GM18498 (cell line): ENCODE results near the gene HAT1.

Source experiments
- ATAC-seq: cut with Tn5 transposase; IDR thresholded peaks from one replicate; pipeline ENCODE4 v1.9.1; 2021; ENCODE audit warnings: mild to moderate bottlenecking, moderate library complexity; ENCODE audit not compliant: unreplicated experiment

The HAT1 gene

DNA sequence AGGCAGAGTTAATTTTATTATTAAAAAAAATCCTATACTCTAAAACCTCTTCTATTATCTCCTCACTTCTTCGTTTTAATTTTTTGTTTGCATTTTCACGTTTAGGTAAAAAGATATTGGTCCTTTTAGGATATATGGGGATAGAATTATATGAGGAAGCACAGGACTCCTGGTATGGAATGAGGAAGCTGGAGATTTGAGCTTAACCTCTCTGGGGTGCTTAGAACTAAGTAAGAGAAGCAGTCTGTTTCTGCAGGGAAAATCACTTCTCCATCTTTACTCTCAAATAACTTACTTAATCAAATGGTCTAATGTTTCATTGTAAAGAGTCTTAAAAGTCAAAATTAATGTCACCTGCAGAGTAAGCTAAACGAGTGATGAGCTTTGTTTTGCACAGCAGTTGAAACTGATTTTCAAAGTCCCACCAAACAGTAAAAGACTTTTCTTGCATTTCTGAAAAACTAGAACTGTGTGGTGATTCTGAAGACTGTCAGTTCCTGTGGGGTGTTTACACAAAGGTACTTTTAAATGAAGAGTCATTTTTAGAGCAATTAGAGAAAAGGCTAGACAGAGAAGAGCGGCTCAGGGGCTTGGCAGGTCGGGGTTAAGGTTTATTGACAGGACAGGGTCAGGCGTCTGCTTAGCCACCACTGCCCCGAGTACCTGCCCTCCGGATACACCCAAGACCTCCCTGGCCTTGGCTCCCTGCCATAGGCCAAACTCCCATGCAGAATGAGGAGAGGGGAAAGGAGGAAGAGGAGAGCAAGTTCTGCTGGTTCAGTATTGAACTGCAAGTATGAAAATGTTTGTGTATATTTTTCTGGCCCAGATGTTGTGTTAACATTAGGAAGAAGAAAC lies 99.0 kb downstream of the HAT1 start:
- no peak for ATAC-seq

DNA sequence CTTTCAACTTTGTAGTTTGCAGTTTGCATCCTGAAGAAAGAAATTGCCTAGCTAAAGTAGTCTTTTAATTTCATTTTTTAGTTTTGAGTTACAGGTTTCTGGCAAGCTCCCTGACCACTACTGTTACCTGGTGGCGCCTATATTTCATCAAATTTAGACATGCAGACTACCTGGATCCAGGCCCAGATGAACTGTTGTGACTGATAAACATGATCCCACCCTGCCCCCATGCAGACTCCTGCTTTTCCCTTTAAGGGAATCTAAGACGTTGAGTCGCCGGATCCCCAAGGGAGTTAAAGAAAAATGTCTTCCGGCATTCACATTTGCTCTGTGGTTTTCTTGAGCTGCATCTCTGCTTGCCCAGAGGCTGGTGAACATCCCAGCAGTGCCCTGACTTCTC lies 99.7 kb downstream of the HAT1 start:
- ATAC-seq: no peak

- ATAC-seq: no peak
Measured at GRCh38 chr2:172031536-172031935, 109.3 kb downstream of the HAT1 start.
